Measurements from ENCODE around the gene SMYD3. TPM values are rescaled to one million over a fixed set of nuclear protein-coding genes. Genes with fewer than 3 reads are reported as not detected.

SMYD3 gene
- total RNA-seq, 1 experiment from 2014 or later, result 17.4 TPM

GRCh38 chr1:245772739-245773138 is 734.3 kb downstream of the SMYD3 start:
- H3K27me3 ChIP-seq (ENCODE audit: control insufficient read depth, insufficient read depth, low read length), result no peaks in the 10 kb centered on the region
- in situ Hi-C loops (cut with HindIII; ENCODE audit: low pct_unique_long_range_greater_than_20kb, low sequenced_read_pairs), result no loop called here
- no peak for TF ChIP-seq SIN3A (IDR thresholded peaks at IDR 0.05; ENCODE audit: borderline replicate concordance, insufficient read depth, low read depth, low read length)
- no peak for TF ChIP-seq CTCF (IDR thresholded peaks at IDR 0.05)
- no peak for TF ChIP-seq POLR2AphosphoS5 (IDR thresholded peaks at IDR 0.05; ENCODE audit: low read depth, low read length)
- TF ChIP-seq REST (IDR thresholded peaks at IDR 0.05; ENCODE audit: insufficient read depth in 1 of 2, low read depth in 2 of 2, low read length in 1 of 2), result no peak
- no peak for TF ChIP-seq TCF7L2 (IDR thresholded peaks at IDR 0.05; ENCODE audit: low read depth, low read length)
- H3K4me1 ChIP-seq (ENCODE audit: control insufficient read depth, insufficient read depth, low read length), result no peaks in the 10 kb centered on the region
- POLR2A ChIA-PET, result no interaction called here
- intact Hi-C loops (cut with micrococcal nuclease; ENCODE audit: unreplicated experiment), result no loop called here
- no TSS peak for BruUV-seq (replicated peaks)
- CTCF ChIA-PET, result no interaction called here
- H3K27ac ChIP-seq (ENCODE audit: low read length), result no peak overlapping the region
- H3K4me3 ChIP-seq (ENCODE audit: low read depth in 2 of 2, low read length in 2 of 2), result no peak overlapping the region
- ATAC-seq, result no peak
- H3K36me3 ChIP-seq (ENCODE audit: control insufficient read depth, insufficient read depth, low read length), result no peaks in the 10 kb centered on the region
- no peaks in the 10 kb centered on the region for H3K9me3 ChIP-seq (ENCODE audit: control insufficient read depth, insufficient read depth, low read depth, low read length)
- DNase-seq (ENCODE audit: low read depth, low spot score), result no peak

GRCh38 chr1:245772325-245772724 is 734.8 kb downstream of the SMYD3 start:
- POLR2A ChIA-PET, result no interaction called here
- intact Hi-C loops (cut with micrococcal nuclease; ENCODE audit: unreplicated experiment), result no loop called here
- in situ Hi-C loops (cut with HindIII; ENCODE audit: low pct_unique_long_range_greater_than_20kb, low sequenced_read_pairs), result no loop called here
- BruUV-seq (replicated peaks), result no TSS peak
- Histone ChIP-seq H3K4me1 (ENCODE audit: control insufficient read depth, insufficient read depth, low read length) (no peaks in the 10 kb centered on the region), H3K27me3 (ENCODE audit: control insufficient read depth, insufficient read depth, low read length) (no peaks in the 10 kb centered on the region), H3K36me3 (ENCODE audit: control insufficient read depth, insufficient read depth, low read length) (no peaks in the 10 kb centered on the region), H3K27ac (ENCODE audit: low read length) (no peak overlapping the region), H3K9me3 (ENCODE audit: control insufficient read depth, insufficient read depth, low read depth, low read length) (no peaks in the 10 kb centered on the region), H3K4me3 (ENCODE audit: low read depth in 2 of 2, low read length in 2 of 2) (no peak overlapping the region)
- CTCF ChIA-PET, result no interaction called here
- ATAC-seq, result no peak
- no peak for TF ChIP-seq POLR2AphosphoS5 (IDR thresholded peaks at IDR 0.05; ENCODE audit: low read depth, low read length)
- TF ChIP-seq TCF7L2 (IDR thresholded peaks at IDR 0.05; ENCODE audit: low read depth, low read length), result no peak
- no peak for TF ChIP-seq CTCF (IDR thresholded peaks at IDR 0.05)
- no peak for TF ChIP-seq SIN3A (IDR thresholded peaks at IDR 0.05; ENCODE audit: borderline replicate concordance, insufficient read depth, low read depth, low read length)
- TF ChIP-seq REST (IDR thresholded peaks at IDR 0.05; ENCODE audit: insufficient read depth in 1 of 2, low read depth in 2 of 2, low read length in 1 of 2), result no peak
- DNase-seq (ENCODE audit: low read depth, low spot score), result no peak

Data from Panc1 (cell line).